NCI-H1417 (cell line): ENCODE measurements around the gene RAB3B.
"Not testable (repeated sequence)": the region's sequence is repeated elsewhere in the genome, so short reads cannot be mapped to it uniquely, and the experiment has no call there.

Experiments used
- DNase-seq, 3 experiments: peaks; one replicate each; lab custom pipeline; 2025; lab: John Stamatoyannopoulos, UW

Gene RAB3B

DNA sequence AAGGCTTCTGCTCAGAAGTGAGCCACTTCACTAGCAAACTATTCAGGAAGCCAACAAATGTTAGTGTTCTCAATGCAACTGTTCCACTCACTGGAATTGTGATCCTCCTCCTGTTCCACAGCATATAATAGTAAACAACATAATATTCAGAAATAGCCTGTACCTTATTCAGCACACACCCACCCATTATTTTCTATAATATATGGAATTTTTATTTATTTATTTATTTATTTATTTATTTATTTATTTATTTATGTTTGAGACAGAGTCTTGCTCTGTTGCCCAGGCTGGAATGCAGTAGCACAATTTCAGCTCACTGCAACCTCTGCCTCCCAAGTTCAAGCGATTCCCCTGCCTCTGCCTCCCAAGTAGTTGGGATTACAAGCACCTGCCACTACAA is 117.2 kb downstream of the RAB3B start:
- not testable (repeated sequence) for DNase-seq

DNA sequence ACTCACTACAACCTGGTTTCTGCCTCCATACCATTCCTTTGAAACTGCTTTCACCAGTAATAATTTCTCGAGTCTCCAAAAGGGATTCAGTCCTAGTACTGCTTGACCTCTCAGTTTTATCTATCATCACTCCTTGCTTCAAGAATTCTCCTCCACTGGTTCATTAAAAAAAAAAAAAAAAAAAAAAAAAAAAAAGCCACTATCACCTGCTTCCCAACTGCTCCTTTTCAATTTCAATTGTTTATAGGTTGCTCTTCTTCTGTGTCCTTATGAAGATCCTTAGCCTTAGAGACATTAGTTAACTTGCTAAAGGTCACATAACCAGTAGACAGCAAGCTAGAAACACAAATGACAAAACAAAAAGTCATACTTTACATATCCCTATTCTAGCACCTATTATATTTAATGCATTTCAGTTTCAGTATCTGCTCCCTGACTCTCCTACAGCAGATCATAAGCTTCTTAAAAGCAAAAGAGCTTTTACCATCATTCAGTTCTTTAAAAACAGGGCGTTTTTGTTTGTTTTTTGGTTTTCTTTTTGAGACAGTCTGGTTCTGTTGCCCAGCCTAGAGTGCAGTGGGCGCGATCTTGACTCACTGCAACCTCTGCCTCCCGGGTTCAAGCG is 119.0 kb downstream of the RAB3B start:
- DNase-seq = no peak

DNA sequence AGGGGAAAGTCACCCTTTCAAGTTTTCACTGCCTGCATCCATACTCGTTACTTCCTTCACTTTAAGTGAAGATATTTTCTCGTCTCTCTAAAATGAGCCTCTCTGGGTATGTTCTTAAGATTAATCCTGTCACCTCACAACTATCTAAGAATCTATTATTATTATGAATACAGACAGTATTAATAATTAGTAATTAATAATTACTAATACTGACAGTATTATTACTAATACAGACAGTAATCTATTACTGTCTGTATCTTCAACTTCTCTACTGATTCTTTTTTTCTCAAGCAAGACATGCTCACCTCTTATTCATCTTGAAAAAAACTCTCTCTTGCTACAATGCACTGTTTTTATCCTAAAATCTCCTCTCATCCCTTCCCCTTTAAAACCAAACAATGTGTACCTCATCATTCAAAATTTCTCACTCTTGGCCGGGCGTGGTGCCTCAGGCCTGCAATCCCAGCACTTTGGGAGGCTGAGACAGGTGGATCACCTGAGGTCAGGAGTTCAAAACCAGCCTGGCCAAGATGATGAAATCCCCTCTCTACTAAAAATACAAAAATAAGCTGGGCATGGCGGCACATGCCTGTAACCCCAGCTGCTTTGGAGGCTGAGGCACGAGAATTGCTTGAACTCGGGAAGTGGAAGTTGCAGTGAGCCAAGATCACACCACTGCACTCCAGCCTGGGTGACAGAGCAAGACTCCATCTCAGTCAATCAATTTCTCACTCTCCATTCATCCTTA is 119.7 kb downstream of the RAB3B start:
- DNase-seq = no peak

DNA sequence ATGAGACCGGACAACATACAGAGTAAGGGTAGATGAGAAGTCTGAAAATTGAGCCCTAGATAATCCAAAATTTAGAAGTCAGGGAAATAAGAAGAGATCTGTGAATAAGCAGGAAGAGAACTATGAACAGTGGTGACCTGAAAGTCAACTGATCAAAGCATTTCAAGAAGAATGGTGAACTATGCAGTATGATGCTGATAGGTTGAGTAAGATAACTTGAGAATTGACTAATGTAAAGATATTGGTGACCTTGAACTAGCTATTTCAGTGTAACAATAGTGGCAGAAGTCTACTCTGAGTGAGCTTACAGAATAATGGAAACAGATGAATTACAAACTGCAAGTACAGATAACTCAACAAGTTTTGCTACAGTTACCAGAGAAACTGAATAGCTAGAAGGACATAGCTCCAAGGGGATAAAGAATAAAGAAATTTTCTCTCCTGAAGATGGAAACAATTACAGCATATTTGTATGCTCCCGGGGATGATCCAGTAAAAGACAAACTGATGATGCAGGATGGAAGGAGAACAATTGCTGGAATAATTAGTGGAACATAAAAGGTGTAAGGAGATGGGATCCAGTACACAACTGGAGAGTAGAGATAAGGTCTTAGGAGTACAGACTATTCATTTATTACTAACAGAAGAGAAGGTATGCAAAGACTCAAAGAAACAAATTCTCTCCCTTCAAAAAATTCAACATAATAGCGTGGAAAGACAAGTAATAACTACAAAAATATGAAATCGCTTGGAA is 122.8 kb downstream of the RAB3B start:
- DNase-seq = no peak

DNA sequence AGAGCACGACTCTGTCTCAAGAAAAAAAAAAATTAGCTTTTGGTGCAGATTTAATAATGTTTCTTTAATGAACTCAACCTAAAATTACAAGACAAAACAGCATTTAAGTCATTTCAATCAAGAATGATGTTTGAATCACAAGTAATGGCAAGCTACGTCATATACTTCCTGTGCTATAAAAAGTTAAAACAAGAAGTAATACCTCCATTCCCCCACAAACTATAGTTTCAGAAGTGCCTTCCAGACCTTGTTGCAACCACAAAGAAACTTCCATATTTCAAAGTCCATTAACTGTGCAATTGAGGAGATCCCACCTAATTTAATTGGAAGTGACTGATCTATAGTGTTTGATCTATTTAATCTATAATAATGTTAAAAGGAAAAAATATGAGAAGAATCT is 127.1 kb downstream of the RAB3B start:
- DNase-seq = no peak

DNA sequence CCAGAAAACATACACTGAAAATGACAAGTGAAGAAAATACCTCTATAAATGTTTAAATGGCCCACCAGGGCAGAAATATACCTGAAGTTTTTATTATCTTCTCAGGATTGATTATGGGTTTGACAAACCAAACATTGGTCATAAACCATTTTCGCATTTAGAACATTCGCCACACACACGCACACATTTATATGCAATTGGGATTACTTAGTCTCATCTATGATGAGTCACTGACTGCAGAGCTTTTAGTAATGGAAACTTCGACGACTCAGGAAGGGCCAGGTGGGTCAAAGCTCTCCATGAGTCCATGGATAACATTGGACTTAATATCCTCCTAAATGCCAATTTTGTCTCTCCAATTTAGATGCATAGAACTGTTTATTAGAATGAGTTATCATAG is 128.8 kb downstream of the RAB3B start:
- no peak for DNase-seq

DNA sequence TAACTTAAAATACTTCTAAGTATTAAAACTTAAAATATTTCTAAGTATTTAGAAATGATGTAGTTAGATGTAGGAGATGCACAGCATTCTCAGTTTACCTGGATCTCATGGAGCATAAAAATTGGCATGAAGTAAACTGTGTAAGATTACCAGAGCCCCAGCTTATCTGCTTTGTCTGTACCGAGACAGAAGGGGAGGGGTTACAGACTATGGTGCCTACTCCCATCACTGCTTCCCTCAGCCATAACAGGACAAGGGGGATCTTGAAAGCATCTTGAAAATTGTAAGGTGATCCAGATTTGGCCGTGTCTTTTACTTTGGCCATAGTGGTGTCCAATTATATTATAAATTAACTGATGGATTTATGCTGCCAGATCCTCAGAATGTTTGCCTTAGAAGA is 130.8 kb downstream of the RAB3B start:
- DNase-seq = no peak

DNA sequence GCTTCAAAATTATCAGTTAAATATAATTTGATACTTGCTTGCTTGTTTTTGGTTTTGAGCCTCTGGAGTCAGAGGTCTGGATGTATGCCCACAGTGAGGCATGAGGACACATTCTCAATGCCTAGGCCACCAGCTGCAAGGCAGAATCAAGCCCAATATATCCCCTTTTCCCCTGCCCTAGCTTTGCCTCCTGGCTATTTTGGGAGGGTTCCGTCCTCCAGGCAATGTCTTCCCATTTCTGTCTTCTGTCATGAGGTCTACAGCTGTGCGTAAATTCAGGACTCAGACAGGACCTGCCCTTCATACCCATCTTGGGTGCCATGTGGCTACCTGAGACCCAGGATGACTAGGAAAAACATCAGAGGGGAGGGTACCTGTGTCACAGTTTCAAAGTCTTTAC is 131.2 kb downstream of the RAB3B start:
- no peak for DNase-seq

DNA sequence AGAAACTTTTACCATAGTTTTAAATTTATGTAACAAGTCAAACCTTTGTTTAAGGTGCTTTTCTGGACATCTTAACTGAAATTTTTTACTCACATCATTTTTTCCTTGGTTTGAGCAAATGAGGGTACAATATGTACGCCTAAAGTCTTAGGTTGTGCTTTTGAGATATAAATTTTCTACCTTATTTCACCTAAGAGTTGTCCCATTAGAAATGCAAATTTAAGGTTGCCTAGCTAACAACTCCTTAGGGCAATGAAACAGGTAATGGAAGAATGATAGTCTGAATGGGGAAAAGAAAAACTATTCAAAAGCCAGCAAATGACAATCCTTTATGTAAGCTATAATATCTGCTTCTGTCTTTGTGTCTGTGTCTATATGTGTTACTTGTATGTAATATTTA is 131.6 kb downstream of the RAB3B start:
- no peak for DNase-seq
